ENCODE results near the gene SH3GL1. TPM values are rescaled to one million over a fixed set of nuclear protein-coding genes. Genes with fewer than 3 reads are reported as not detected.

The SH3GL1 gene
- total RNA-seq, 2 donors from 2014 or later: 49.1 to 67.1 TPM

GRCh38 chr19:4378886-4379285 is 21.5 kb downstream of the SH3GL1 start:
- Mint-ChIP-seq H3K27me3 (no peaks in the 10 kb centered on the region), H3K27ac (peak overlapping the region; percentile 76), H3K36me3 (ENCODE audit: low read depth) (peaks cover 46% of the 10 kb centered on the region), H3K9me3 (no peaks in the 10 kb centered on the region), H3K4me3 (peak overlapping the region; percentile 86), H3K4me1 (peaks cover 42% of the 10 kb centered on the region)
- no peak for ATAC-seq (replicated peaks)

- peak overlapping the region; percentile 76 for H3K27ac Mint-ChIP-seq
- peak overlapping the region; percentile 86 for H3K4me3 Mint-ChIP-seq
- H3K4me1 Mint-ChIP-seq: peaks cover 45% of the 10 kb centered on the region
- no peaks in the 10 kb centered on the region for H3K9me3 Mint-ChIP-seq
- ATAC-seq (replicated peaks): no peak
- H3K27me3 Mint-ChIP-seq: no peaks in the 10 kb centered on the region
- H3K36me3 Mint-ChIP-seq (ENCODE audit: low read depth): peaks cover 43% of the 10 kb centered on the region
Observed at GRCh38 chr19:4376991-4377781, 23.2 kb downstream of the SH3GL1 start.

- peak overlapping the region; percentile 76 for H3K27ac Mint-ChIP-seq
Observed at GRCh38 chr19:4376671-4376990, 23.7 kb downstream of the SH3GL1 start.

GRCh38 chr19:4376028-4376670 is 24.2 kb downstream of the SH3GL1 start:
- Mint-ChIP-seq H3K4me3 (peak overlapping the region; percentile 86), H3K4me1 (peaks cover 38% of the 10 kb centered on the region), H3K36me3 (ENCODE audit: low read depth) (peaks cover 45% of the 10 kb centered on the region), H3K27ac (peak overlapping the region; percentile 76), H3K9me3 (no peaks in the 10 kb centered on the region), H3K27me3 (no peaks in the 10 kb centered on the region)
- no peak for ATAC-seq (replicated peaks)

More at GRCh38 chr19:4376671-4376990, 23.7 kb downstream of the SH3GL1 start:
- Mint-ChIP-seq H3K4me1 (peaks cover 41% of the 10 kb centered on the region), H3K9me3 (no peaks in the 10 kb centered on the region), H3K4me3 (peak overlapping the region; percentile 86), H3K36me3 (ENCODE audit: low read depth) (peaks cover 43% of the 10 kb centered on the region), H3K27me3 (no peaks in the 10 kb centered on the region)
- no peak for ATAC-seq (replicated peaks)

GRCh38 chr19:4375164-4376027 is 25.0 kb downstream of the SH3GL1 start:
- H3K27ac Mint-ChIP-seq: peak overlapping the region; percentile 76
- H3K4me3 Mint-ChIP-seq: peak overlapping the region; percentile 86
- H3K27me3 Mint-ChIP-seq: no peaks in the 10 kb centered on the region
- no peaks in the 10 kb centered on the region for H3K9me3 Mint-ChIP-seq
- no peak for ATAC-seq (replicated peaks)
- H3K4me1 Mint-ChIP-seq: peaks cover 31% of the 10 kb centered on the region
- H3K36me3 Mint-ChIP-seq (ENCODE audit: low read depth): peaks cover 48% of the 10 kb centered on the region

GRCh38 chr19:4374498-4375163 is 25.7 kb downstream of the SH3GL1 start:
- Mint-ChIP-seq H3K36me3 (ENCODE audit: low read depth) (peaks cover 40% of the 10 kb centered on the region), H3K4me1 (peaks cover 25% of the 10 kb centered on the region), H3K27me3 (no peaks in the 10 kb centered on the region), H3K9me3 (no peaks in the 10 kb centered on the region), H3K4me3 (peak overlapping the region; percentile 86), H3K27ac (peak overlapping the region; percentile 61)
- no peak for ATAC-seq (replicated peaks)

GRCh38 chr19:4373601-4374497 is 26.5 kb downstream of the SH3GL1 start:
- H3K36me3 Mint-ChIP-seq (ENCODE audit: low read depth): peaks cover 33% of the 10 kb centered on the region
- H3K27me3 Mint-ChIP-seq: no peaks in the 10 kb centered on the region
- ATAC-seq (replicated peaks): no peak
- peak overlapping the region; percentile 36 for H3K4me3 Mint-ChIP-seq
- H3K4me1 Mint-ChIP-seq: peaks cover 21% of the 10 kb centered on the region
- peak overlapping the region; percentile 61 for H3K27ac Mint-ChIP-seq
- no peaks in the 10 kb centered on the region for H3K9me3 Mint-ChIP-seq

GRCh38 chr19:4373013-4373367 is 27.4 kb downstream of the SH3GL1 start:
- Mint-ChIP-seq H3K27ac (no peak overlapping the region), H3K9me3 (no peaks in the 10 kb centered on the region), H3K4me1 (peaks cover 25% of the 10 kb centered on the region), H3K36me3 (ENCODE audit: low read depth) (peaks cover 38% of the 10 kb centered on the region), H3K4me3 (no peak overlapping the region), H3K27me3 (no peaks in the 10 kb centered on the region)
- ATAC-seq (replicated peaks): no peak

- peaks cover 25% of the 10 kb centered on the region for H3K4me1 Mint-ChIP-seq
- no peaks in the 10 kb centered on the region for H3K27me3 Mint-ChIP-seq
- H3K27ac Mint-ChIP-seq: no peak overlapping the region
- H3K9me3 Mint-ChIP-seq: no peaks in the 10 kb centered on the region
- ATAC-seq (replicated peaks): no peak
- H3K4me3 Mint-ChIP-seq: no peak overlapping the region
- peaks cover 44% of the 10 kb centered on the region for H3K36me3 Mint-ChIP-seq (ENCODE audit: low read depth)
Observed at GRCh38 chr19:4372165-4373012, 28.0 kb downstream of the SH3GL1 start.

GRCh38 chr19:4371247-4372164 is 28.8 kb downstream of the SH3GL1 start:
- H3K9me3 Mint-ChIP-seq: no peaks in the 10 kb centered on the region
- no peaks in the 10 kb centered on the region for H3K27me3 Mint-ChIP-seq
- peak overlapping the region; percentile 75 for H3K4me3 Mint-ChIP-seq
- H3K4me1 Mint-ChIP-seq: peaks cover 18% of the 10 kb centered on the region
- H3K36me3 Mint-ChIP-seq (ENCODE audit: low read depth): peaks cover 47% of the 10 kb centered on the region
- no peak overlapping the region for H3K27ac Mint-ChIP-seq
- ATAC-seq (replicated peaks): no peak

- H3K4me1 Mint-ChIP-seq: peaks cover 13% of the 10 kb centered on the region
- H3K27ac Mint-ChIP-seq: peak overlapping the region; percentile 84
- peaks cover 46% of the 10 kb centered on the region for H3K36me3 Mint-ChIP-seq (ENCODE audit: low read depth)
- no peaks in the 10 kb centered on the region for H3K27me3 Mint-ChIP-seq
- no peak for ATAC-seq (replicated peaks)
- peak overlapping the region; percentile 75 for H3K4me3 Mint-ChIP-seq
- H3K9me3 Mint-ChIP-seq: no peaks in the 10 kb centered on the region
Observed at GRCh38 chr19:4370418-4371041, 29.8 kb downstream of the SH3GL1 start.

GRCh38 chr19:4369888-4370260 is 30.5 kb downstream of the SH3GL1 start:
- H3K27ac Mint-ChIP-seq: peak overlapping the region; percentile 84
- no peaks in the 10 kb centered on the region for H3K27me3 Mint-ChIP-seq
- peaks cover 13% of the 10 kb centered on the region for H3K4me1 Mint-ChIP-seq
- peak; percentile 83 for ATAC-seq (replicated peaks)
- H3K4me3 Mint-ChIP-seq: peak overlapping the region; percentile 75
- no peaks in the 10 kb centered on the region for H3K9me3 Mint-ChIP-seq
- H3K36me3 Mint-ChIP-seq (ENCODE audit: low read depth): peaks cover 47% of the 10 kb centered on the region
